HEK293 (cell line): ENCODE measurements around the gene RIN3.

Experiments used
- ATF2 ChIP-seq: fragments of 450-650 bp; formaldehyde crosslinking; IDR thresholded peaks from 2 replicates; pipeline ENCODE4 v1.5.1; 2016; ENCODE audit warnings: missing biosample characterization, missing genetic modification characterization, low read depth
- IKZF3 ChIP-seq: fragments of 450-650 bp; IDR thresholded peaks from 2 replicates; pipeline ENCODE4 v1.5.0; 2018; ENCODE audit warnings: missing biosample characterization, mild to moderate bottlenecking, missing genetic modification characterization, moderate library complexity
- ZNF248 ChIP-seq: fragments of 450-650 bp; formaldehyde crosslinking; IDR thresholded peaks from 2 replicates; pipeline ENCODE4 v1.5.1; 2017; ENCODE audit warnings: missing biosample characterization, missing genetic modification characterization

- TF ChIP-seq ZNF248 (tag by site-specific recombination) (no peak), ATF2 (tag by site-specific recombination) (no peak), IKZF3 (tag by site-specific recombination) (no peak)
Observed at GRCh38 chr14:92546347-92547053, 32.9 kb downstream of the RIN3 start.
